OCI-LY1 (cell line): ENCODE measurements around the gene POLD2.

ENCODE experiments used
- CTCF ChIP-seq: fragments of 200-600 bp; sonication (generic), shearing (Covaris generic); IDR thresholded peaks from 2 replicates; pipeline ENCODE4 v1.5.1; 2017; ENCODE audit warnings: mild to moderate bottlenecking, antibody characterized with exemption, low read length, moderate library complexity, mixed read lengths
- EZH2 ChIP-seq: fragments of 200-600 bp; sonication (generic), shearing (Covaris generic); IDR thresholded peaks from 2 replicates; pipeline ENCODE4 v1.8.0; 2017; ENCODE audit warnings: borderline replicate concordance, mixed run types, mild to moderate bottlenecking, antibody characterized with exemption, low read length, moderate library complexity, mixed read lengths

- TF ChIP-seq CTCF: no peak
- TF ChIP-seq EZH2: no peak
Observed at GRCh38 chr7:44077061-44077460, 46.3 kb downstream of the POLD2 start.
